ENCODE data around the gene MAML3.

The MAML3 gene

DNA sequence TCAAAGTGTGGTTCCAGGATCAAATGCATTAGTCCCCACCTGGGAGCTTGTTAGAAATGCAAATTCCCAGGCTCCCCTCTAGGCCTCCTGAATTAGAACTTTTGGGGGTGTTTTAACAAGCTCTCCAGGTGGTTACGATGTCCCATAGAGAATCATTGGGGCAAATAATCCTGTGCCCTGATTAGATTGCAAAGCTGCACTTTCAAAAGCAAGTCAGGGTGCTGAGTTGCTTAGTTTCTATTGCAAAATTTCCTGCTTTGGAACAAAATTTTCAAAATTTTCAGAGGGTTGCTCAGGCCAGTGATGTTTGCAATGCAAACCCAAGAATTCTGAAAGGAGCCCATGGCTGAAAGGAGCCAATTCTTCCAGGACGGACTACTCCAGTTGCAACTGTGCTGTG is 417.3 kb downstream of the MAML3 start:
- no peak for DNase-seq

DNA sequence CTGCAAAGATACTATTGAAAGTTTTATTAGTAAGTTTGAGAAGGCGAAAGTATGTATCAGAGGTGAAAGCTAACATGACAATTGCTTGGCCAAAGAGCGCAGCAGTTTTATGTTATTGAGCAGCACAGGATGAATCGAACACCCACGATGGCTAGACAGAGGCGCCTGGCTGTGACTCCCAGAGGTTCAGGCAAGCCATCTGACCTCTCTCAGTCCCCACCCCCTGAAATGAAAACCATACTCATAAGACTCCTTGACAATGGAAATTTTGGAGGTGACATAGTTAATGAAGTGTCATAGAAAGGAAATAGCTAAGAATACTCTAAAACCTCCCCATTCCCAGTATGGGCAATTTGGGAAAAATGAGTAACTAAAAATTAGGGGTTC is 417.7 kb downstream of the MAML3 start:
- no peak for DNase-seq

DNA sequence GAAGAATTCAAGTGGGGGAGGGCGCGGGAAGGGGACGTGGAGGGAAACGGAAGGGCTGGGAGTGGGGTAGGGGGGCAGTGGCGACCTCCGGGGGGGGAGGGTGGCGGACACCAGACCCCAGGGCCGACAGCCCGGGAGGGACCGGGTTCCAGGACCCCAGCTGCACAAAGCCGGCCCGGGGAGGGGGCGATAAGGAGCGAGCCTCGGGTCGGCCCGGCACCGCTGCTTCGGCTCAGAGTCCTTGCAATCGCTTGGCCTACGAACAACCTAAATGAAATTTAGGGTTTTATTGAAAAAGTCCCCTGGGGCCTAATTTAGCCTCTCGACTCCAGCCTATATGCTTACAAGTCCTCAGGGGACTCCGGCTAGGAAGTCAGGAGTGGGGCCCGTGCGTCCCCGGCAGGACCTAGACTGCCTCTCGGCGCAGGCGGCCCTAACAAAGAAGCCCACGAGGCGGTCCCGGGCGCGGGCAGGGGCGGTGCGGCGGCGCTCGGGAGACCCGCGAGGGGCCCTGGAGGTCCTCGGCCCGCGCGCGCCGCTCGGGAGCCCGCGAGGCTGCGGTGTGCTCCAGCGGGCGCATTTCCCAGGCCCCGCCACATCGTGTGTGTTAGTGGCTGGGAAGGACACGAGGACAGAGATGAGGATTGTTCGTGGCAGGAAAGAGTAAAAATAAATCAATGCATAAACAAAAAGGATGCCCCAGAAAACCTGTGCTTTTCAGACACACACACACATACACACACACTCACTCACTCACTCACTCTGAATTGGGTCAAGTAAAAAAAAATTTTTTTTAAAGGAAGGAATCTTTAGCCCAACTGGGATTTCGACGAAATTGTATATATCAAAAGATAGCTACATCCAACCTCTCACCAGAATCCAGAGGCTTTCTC is 418.4 kb downstream of the MAML3 start:
- DNase-seq = no peak

DNA sequence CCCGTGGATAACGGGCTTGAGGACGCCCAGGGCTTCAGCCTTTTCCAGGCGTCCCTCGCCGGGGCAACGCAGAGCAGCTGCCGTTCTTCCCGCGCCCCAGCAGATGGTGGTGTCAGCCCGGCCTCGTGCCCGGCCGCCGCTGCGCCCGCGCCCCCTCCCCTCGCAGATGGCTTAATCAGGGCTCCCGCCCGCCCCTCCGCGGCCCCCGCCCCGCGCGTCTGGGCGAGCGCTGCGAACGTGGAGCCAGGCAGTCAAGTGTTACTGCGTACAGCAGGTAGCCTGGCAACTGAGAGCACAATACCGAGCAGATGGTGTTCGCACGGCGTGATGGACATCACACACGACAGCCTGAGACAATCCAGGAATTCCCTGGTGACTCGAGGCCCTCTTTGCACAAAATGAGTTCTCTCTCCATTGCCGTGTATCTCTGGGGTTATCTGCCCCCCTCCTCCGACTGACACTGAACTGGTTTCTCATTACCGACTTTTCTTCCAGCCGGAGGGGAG is 419.1 kb downstream of the MAML3 start:
- peak; percentile 28 for DNase-seq

DNA sequence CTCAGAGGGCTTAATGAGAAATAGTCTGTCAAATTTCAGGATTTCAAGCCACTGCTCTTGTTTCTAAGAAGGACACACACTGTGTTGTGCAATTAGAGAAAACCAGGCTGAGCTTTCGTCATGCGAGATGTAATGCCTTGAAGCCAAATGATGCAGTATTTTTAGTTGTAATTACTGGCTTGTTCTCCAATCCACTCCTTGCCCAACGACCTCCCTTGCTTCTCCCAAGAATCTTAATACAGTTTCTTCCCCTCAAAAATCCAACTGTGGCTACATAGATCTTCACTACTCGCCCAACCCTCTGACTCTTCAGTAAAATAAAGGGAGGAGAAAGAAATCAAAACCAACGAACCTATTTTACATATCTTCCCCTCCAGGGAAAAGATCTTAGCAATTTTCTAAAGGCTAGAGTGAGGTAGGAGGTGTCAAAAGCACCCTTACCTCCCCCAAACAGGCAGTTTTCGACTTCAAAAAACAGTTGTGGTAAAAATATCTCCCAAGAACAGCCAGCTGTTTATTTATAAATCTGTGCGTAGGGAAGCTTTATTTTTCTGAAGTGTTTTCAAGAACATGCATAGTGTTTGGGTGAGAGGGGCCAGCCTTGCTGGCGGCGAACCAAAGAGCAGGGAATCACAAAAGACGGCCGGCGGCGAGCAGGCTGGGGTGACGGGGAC is 419.6 kb downstream of the MAML3 start:
- DNase-seq = no peak

DNA sequence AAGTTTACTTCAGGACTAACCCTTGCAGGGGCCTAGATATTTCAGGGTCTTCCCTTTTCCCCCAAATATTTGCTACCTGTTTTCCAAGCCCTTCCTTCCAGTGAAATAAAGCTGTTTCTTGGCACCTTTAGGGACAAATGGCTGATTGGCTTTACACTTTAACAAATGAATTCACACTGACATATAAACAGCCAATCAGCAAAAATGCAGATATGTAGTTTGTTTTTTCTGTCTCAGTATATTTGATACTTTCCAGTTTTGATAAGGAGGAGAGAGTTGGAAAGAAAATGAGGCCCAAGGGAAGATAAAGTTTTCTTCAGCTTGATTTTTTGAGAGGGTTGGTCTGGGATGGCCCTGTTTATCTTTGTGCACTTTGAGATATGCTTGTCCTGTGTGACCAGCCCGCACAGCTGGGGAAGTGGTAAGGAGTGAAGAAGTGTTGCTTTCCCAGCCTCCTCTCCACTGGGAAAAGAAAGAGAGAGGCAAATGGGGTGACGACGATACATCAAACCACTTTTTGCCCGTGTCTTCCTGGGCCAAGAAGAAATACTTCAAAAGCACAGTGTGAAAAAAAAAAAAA is 420.9 kb downstream of the MAML3 start:
- DNase-seq = no peak

DNA sequence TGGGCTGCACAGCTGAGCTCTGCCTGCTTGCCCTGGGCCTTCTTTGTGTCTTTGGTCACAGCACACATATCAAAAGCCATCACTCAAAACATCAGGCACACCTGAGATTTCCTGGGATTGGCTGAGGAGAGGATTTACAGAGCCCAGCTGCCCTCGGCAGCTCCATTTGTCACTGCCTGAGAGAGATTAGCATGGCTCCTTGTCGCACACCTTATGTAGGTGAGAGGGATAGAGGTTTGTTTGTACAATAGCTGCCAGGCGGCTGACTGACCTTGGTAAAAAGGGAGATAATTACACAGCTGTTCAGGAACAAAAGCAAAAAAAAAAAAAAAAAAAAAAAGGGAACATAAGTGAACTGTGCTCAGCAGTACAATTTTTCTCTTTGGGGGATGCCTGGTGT is 425.1 kb downstream of the MAML3 start:
- DNase-seq = no peak

DNA sequence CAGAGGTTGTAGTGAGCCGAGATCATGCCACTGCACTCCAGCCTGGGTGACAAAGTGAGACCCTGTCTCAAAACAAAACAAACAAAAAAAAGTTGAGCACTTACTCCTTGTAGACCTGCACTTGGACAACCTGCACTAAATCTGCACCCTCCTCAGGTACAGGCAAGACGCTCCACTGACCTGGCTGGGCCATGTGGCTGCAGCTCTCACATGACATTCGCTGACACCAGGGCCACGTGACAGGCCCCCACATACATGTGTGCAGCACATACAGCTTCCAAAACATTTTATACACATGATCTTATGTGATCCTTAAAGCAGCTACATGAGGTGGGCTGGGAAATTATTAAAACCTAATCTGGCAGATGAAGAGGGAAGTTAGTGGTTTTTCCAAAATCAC is 425.8 kb downstream of the MAML3 start:
- DNase-seq = no peak

DNA sequence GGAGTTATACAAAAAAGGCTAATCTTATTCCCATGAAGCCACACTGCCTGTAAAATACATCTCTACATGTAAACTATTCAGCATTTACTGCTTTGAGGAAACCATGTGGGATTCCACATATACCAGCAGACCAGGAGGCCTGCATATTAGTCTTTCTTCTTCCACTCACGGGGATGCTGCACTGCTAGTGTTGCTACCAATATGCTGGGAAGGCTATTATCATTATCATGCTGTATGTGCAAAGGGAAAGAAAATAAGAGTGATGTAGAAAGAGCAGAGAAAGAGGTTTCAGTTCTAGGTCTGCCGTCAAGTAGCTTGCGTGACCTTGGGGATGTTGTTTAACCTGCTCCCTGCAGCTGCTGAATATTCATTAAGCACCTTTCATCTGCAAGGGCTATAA is 427.4 kb downstream of the MAML3 start:
- DNase-seq = no peak

DNA sequence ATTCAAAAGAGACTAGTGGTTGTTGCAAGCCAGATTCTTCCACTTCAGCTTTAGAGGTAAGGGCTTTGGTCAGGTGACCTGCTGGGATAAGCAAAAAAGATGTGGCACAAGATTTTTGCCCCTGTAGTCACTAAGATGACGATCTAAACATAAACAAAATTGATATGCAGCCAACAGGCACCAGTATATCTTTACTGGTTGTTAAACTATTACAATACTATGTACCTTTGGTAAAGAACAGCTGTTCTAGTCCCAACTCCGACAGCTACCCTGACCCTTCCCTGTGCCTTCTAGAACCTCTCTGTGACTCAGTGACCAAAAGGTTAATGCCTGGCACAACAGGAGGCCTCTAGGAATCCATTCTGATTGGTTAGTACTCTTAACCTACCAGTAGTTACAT is 428.7 kb downstream of the MAML3 start:
- no peak for DNase-seq

DNA sequence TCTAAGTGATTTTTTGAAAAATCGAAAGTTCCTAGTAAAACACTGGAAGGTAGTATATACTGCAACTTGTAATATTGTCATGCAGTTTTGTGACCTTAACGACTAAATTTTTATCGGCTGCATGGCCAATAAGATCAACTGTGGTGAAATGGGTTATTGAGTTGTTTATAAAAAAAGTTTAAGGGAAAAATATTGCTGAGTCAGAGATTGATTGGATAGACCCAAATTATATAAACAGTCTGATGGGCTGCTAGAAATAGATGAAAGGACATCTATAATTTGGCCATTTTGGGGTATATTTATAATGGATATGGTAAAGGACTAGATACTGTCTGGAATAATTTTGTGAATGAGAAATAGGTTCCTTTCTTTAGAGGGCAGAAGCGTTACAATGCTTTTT is 432.2 kb downstream of the MAML3 start:
- no peak for DNase-seq

DNA sequence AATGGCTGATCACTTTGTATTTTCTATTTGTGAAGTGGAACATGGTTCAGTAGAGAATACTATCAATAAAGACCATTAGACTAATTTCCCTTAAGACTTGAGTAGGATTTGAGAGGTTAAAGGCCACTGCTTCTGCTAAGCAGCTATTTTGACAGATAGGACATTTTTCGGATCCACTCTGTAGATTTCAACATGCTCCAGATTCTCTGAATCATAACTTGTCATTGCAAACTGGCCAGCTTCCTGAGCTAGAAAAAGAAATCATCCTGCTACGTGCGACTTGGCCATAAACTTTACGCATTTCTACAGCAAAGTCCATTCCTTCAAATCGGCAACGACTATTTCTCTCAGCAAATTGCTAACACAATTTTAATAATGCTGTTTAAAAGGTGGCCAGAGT is 433.2 kb downstream of the MAML3 start:
- no peak for DNase-seq

DNA sequence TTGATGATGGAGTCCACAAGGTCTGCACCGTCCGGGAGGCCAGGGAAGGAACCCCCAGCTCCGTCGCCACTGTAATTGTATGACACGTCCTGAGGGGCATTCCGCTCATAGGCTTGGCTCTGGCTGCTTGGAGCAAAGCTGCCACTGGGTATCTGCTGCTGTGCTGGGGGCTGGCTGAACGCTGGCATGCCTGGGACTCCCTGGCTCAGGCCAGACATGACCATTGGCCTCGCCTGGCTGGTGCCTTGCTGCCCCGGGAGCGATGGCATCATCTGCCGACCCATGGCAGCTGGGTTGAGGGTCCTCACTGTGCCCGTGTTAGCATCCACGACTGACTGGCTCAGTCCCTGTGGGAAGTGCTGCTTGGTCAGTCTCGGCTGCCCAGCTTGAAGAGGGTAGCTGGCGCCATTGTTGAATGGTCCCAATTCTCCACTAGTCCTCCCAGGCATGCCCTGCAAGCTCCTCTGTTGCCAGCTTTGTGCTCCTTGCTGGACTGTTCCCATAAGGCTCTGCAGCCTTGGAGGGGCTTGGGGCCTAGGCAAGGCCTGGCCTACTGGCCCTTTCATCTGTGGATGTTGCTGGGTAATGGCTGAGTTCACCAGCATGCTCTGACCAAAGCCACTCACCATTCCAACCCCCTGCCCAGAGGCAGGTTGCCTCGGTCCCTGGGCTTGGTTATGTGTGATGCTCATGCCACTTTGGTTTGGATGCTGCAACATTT is 434.4 kb downstream of the MAML3 start:
- no peak for DNase-seq

DNA sequence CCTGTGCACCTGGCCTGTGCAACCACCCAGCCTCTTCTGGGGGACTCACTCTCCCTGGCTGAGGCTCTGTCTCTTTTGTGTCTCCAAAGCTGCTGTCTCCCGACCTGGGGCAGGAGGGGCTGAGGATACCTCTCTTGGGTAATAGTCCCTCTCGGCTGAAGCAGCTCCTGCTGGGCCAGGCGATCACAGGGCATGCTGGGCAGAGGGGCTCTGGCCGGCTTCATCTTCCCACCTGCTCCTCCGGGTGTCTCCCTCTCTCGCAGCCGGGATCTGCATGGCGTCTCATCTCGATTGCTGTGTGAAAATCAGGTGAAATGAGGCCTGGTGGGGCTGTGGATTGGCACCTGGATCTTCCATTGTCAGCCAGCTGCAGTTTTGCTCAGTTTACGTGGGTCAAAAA is 435.2 kb downstream of the MAML3 start:
- DNase-seq = no peak

DNA sequence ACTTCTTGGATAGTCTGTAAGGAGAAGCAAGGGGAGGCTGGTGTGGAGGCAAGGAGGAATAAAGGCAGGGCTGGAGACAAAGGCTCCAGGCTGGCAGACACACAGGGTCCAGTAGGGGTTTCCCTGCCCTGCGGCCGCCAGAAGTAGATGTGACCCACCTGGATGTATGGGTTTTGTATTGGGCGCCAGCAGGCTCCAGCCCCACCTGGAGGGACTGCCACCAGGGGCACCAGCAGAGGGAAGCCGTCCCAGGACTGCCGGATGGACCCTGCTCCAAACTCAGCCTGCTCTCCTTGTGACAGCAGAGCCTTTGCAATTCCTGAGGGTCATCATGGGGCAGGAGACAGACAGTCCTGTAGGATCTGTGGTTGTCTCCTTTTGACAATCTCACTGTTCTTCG is 435.6 kb downstream of the MAML3 start:
- DNase-seq = no peak

DNA sequence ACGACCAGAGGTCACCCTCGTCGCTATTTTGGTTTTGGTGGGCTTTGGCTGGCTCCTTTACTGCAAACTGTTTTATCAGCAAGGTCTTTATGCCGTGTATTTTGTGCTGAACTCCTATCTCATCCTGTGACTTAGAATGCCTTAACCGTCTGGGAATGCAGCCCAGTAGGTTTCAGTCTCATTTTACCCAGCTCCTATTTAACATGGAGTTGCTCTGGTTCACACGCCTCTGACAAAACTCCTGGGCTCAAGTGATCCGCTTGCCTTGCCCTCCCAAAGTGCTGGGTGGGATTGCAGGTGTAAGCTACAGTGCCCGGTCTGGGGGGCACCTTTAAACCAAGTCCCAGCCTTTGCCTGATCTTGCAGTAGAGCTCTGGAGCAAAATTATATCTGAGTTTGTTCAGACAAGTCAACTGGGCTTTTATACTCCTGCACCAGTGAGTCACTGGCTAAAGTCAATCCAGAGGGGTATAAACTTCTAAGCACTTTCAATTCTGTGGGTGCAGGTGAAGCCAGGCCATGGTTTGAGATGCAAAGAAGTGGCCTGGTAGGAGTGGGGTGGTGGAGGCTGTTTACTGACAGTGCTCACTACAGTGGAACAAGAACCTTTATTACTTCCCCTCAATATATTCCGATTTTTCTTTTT is 438.1 kb downstream of the MAML3 start:
- DNase-seq = no peak

DNA sequence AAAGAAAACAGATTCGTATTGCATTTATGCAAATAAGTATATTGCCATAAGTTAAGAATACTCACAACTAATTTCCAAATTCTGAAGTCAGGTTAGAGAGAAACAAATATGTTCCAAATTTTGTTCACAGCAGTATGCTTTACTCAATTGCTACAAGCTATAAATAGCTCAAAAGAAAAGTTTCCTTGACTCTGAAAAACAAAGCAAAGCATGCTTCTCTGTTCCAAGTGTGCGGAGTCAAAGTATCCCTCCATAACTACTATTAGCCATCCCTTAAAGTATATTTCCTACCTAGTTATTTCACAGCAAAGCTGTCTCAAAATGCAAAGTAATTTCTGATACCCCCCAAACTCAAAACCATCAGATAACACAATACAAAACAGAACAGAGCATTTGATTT is 441.1 kb downstream of the MAML3 start:
- DNase-seq = no peak

DNA sequence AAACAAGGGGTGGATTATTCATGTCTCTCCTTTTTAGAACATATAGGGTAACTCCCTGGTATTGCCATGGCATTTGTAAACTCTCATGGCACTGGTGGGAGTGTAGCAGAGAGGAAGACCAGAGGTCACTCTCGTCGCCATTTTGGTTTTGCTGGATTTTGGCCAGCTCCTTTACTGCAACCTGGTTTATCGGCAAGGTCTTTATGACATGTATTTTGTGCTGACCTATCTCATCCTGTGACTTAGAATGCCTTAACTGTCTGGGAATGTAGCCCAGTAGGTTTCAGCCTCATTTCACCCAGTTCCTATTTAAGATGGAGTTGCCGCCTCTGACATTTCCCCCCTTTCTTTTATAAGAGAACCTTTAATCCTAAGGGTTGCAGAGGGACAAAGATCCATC is 442.5 kb downstream of the MAML3 start:
- no peak for DNase-seq

DNA sequence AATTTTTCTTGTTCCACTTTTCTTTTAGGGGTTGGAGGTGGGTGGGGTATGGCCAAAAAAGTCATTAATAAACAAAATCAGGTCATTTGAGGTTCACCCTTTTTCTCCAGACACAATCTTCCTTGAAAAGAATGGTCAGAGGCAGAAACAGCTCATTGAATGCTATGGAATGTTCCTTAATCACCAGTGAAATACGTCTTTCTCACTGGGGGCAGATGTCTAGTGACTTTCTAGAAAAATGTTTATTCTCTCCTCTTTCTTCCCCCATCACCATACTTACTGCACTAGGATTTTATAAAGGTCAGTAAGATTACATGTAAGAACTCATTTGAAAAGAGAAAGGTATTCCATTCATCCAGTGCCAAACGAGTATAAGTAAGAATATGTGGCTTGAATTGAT is 443.9 kb downstream of the MAML3 start:
- no peak for DNase-seq

DNA sequence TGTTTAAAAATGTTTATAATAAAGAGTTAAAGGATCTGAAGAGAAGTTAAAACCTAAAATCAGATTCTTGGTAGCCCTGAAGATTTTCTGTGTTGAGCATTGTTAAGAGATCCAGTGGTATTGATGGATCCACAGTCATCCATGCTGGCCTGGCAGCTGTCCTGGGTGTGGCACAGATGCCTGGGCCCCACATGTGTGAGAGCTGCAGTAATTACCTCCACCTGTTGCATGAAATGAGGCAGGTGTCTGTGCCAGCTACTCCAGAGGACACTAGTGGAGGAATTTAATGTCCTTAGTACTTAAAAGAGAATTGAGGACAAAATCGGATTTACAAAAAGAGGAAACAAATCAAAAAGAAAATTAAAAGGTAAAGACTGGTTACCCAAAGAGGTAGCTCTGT is 444.3 kb downstream of the MAML3 start:
- DNase-seq = no peak

DNA sequence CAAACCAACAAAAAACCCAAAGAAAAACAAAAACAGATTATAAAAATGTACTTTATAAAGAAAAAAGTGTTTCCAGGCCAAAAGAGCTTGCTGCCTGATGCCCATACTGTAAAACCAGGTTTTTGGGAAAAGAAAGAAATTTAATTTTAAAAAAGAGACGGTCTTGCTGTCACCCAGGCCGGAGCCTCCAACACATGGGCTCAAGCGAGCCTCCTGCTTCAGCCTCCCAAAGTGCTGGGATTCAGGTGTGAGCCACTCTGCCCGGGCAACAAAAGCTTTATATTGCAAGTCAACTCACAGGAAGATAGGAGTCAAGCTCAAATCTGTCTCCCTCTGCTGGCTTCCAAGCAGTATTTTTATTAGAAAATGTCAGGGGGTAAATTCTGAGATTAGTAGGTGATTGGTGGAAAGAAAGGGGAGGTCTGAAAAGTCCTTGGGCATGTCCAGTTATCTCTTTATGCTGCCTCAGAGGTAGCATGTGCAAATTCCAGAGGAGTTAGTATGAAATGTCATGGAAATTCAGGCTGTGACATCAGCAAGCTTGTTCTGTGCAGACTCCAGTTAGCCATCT is 449.0 kb downstream of the MAML3 start:
- DNase-seq = no peak

DNA sequence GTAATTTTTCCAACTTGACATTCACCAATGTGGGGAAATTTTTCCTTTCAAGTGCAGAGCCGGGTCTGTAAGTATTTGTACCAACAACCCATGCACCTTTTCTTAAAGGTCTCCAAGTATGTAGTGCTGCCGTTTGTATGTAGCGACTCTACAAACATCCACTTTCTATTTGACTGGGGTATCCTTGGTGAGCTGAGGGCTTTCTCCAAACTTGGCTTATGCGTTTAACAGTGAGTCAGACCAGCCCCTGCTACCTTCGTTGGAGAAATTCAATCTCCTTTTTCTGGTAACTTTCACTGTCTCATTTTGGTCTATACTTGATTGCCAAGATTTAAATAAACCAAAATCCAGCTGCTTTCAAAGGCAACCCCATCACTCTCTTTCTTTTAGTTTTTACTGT is 453.4 kb downstream of the MAML3 start:
- no peak for DNase-seq

Data from activated CD4-positive, alpha-beta T cell treated with anti-CD3 and anti-CD28 coated beads for 1 hour (primary cell).